ENCODE data around the gene SLC6A17. TPM values are rescaled to one million over a fixed set of nuclear protein-coding genes. Genes with fewer than 3 reads are reported as not detected.
A peak's percentile ranks its signal among the peaks of the same experiment; 100 is the strongest.

The SLC6A17 gene
- total RNA-seq, 1 donor: 0.90 TPM

- TF ChIP-seq CTCF (IDR thresholded peaks at IDR 0.05; ENCODE audit: insufficient read depth, low read length): no peak
- no peak overlapping the region for H3K4me3 ChIP-seq (ENCODE audit: low read depth, low read length)
- DNase-seq (ENCODE audit: low read depth): no peak
These were observed 29.2 kb upstream of the SLC6A17 start for GRCh38 chr1:110120960-110121561.

DNA sequence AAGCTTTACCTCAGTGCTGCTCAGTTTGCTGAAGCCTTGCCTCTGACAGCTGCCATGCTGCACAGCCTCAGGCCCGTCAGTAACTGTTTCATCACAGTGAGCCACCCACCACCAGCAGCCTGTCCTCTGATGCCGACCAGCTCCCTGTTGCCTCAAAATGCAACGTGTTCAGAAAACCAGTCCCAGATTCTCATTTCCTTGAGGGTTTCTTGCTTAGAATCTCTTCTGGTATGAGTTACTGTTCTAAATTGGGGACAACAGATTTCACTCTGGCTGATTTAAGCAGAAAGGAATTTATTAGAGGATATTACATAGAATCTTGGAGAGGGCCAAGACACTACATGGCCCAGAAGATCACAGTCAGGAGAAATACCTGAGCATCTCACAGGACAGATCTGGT lies 27.1 kb upstream of the SLC6A17 start:
- DNase-seq (ENCODE audit: low read depth): peak; percentile 35
- TF ChIP-seq CTCF (IDR thresholded peaks at IDR 0.05; ENCODE audit: insufficient read depth, low read length): no peak

DNA sequence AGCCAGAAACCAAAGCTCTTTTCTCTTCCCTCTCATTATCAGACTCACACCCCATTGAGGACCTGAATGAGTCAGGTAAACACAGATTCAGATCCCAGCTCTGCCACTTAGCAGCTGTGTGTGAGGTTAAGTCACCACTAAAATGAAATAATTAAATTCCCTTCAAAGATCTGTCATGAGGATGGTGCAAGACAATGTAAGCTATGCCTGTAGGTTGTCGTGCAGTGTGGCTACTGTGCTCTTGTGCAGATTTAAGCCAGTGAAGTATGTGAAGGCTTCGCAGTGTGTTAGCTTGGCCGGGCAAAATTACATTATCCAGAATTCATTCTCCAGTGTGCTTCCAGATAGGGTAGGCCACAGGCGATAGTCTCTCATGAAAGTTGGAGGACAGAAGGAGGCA lies 24.5 kb upstream of the SLC6A17 start:
- no peak for TF ChIP-seq CTCF (IDR thresholded peaks at IDR 0.05; ENCODE audit: insufficient read depth, low read length)
- no peak for DNase-seq (ENCODE audit: low read depth)
- H3K4me3 ChIP-seq (ENCODE audit: low read depth, low read length): no peak overlapping the region

More for the DNA sequence above, 27.1 kb upstream of the SLC6A17 start:
- H3K4me3 ChIP-seq (ENCODE audit: low read depth, low read length): no peak overlapping the region

- H3K4me3 ChIP-seq (ENCODE audit: low read depth, low read length): no peak overlapping the region
- TF ChIP-seq CTCF (IDR thresholded peaks at IDR 0.05; ENCODE audit: insufficient read depth, low read length): peak; percentile 16
- DNase-seq (ENCODE audit: low read depth): peak; percentile 40
These were observed 20.1 kb upstream of the SLC6A17 start for GRCh38 chr1:110130113-110130591.

GRCh38 chr1:110130989-110131388 lies 19.3 kb upstream of the SLC6A17 start:
- no peak for TF ChIP-seq CTCF (IDR thresholded peaks at IDR 0.05; ENCODE audit: insufficient read depth, low read length)

GRCh38 chr1:110132682-110133081 lies 17.6 kb upstream of the SLC6A17 start:
- TF ChIP-seq CTCF (IDR thresholded peaks at IDR 0.05; ENCODE audit: insufficient read depth, low read length): no peak
- no peak for DNase-seq (ENCODE audit: low read depth)
- H3K4me3 ChIP-seq (ENCODE audit: low read depth, low read length): no peak overlapping the region

More at GRCh38 chr1:110130989-110131388, 19.3 kb upstream of the SLC6A17 start:
- no peak for DNase-seq (ENCODE audit: low read depth)
- no peak overlapping the region for H3K4me3 ChIP-seq (ENCODE audit: low read depth, low read length)

DNA sequence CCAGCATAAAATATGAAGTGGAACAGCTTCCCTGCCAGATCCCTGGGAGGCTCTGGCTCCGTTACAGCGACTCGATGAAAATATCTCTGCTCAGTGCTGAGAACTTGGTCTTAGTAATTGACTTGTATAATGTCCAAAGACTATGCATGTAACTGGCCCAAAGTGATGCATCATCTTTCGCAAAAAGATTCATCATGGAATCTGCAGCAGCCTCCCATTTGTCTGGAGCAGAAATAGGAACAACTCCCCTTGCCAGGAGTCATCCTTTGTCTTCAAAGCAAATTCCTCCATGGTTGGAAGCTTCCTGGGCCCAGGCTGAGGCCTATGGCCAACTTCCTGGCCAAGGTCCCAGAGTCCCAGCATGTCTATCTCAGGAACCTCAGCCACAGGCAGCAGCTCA lies 16.9 kb upstream of the SLC6A17 start:
- no peak for TF ChIP-seq CTCF (IDR thresholded peaks at IDR 0.05; ENCODE audit: insufficient read depth, low read length)
- peak; percentile 85 for DNase-seq (ENCODE audit: low read depth)
- H3K4me3 ChIP-seq (ENCODE audit: low read depth, low read length): no peak overlapping the region
